ENCODE results near the gene SKOR1.

Gene SKOR1

DNA sequence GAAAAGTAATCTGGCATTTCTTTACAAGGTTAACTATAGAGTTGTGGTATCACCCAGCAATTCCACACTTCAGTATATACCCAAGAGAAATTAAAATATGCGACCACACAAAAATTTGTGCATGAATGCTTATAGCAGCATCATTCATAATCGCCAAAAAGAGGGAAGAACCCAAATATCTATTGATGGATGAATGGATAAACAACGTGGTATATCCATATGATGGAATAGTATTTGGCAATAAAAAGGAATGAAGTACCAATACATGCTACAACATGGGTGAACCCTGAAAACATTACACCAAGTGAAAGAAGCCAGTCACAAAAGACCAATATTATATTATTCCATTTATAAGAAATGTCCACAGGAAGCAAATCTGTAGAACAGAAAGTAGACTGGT, 8.6 kb upstream of the SKOR1 start:
- in situ Hi-C loops (cut with MboI; ENCODE audit: low sequenced_read_pairs), result no loop called here

DNA sequence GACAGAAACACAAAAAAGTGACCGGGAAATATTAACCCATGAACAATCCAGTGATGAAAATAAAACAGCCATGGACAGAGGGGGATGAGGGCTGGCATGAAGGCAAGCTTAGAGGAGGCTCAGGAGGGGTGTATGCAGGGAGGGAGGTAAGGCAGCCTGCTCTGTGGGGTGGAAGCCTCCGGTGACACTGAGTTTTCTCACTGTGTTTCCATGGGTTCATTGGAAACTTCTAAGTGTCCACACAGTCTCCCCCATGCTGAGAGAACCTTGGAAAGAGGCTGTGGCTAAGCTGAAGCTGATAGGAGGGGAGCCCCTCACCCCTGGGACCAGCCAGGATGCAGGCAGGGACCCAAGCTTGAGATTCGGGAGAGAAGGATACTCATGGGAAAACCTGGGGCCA, 6.8 kb upstream of the SKOR1 start:
- in situ Hi-C loops (cut with MboI; ENCODE audit: low sequenced_read_pairs), result no loop called here

DNA sequence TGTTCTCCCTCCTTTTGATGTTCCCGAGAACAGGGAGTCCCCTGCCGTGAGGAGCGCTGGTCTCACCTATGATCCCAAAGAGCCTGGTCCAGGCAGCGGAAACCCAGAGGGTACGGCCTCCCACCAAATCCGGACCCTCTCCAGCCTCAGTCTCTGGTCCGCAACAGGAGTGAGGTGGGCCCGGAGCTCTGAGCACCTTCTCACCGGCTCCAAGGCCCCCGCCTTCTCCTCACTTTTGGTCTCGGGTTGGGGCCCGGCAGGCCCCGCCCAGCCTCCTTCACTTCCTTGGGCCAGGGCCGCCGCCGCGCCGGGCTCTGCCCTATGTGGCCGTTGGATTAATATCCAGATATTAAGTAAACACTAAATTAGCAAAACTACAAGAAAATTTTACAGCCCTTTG, 5.7 kb upstream of the SKOR1 start:
- in situ Hi-C loops (cut with MboI; ENCODE audit: low sequenced_read_pairs), result no loop called here

DNA sequence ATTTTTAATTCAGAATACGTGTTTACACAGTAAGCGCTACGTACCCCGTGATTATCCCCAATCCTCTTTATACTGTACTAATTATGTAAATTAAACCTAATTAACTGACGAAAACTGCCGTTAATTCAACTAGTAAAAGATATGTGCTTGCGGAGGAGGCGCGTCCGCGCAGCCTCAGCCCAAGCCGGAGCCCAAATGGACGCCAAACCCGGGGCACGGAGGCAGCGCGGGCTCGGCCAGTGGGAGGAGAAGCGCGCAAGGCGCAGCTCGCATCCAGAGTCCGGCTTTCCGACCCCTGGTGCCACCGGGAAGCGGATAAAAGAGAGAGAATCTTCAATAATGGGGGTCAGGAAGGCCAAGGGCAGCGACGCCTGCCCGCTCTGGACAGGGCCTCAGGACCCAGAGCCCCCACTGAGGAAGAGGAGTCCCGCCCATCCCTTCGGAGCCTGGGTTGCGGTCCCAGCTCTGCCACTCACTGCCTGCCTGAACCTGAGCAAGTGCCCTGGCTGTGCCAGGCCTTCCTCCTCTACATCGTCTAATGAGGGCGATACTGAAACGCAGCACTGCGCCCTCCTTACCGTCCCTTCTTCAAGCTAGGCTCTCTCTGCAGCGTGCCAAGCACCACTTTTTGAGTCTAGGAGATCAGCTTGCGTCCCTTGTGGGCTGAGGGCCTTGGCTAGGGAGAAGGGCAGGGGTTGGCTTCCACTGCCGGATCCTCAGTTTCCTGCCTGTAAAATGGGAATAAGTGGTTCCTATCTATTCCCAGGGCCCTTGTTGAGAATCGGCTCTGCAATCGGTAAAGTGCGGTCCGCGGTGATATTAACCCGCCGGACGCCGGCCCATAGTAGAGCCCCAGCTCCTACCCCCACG, 5.0 kb upstream of the SKOR1 start:
- in situ Hi-C loops (cut with MboI; ENCODE audit: low sequenced_read_pairs), result no loop called here

DNA sequence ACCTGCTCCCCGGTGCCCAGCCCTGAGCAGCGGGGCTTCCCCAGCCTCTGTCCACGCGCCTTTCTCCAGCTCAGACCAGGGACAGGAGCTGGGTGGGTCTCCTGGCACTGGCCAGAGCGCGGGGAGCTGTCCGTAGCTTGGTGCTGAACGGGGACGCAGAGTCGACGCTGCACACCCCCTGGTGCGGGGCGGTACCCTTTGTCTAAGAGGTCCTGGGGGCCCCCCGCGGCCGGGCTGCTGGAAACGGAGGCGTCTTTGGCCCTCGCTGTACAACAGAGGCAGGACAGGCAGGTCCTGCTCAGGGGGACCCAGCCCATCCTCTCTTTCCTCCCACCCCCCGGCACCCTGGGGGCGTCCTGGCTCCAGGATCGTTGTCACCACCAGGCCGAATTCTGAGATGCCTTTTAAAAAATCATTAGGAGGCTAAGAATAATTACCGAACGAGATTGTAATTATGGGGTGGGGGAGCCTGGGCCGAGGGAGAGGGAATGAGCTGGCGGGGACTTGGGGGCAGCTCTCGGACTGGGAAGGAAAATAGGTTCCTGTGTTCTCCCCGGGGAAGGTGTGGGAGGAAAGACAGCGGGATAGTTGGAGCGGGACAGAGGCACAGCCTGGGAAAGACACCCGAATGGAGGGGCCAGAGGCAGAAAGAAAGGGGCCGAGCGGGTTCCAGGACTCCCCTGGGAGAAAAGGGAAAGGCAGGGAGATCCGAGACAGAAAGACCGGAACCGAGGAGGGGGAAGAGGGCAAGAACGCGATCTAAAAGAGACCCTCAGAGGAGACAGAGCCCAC, 4.1 kb upstream of the SKOR1 start:
- in situ Hi-C loops (cut with MboI; ENCODE audit: low sequenced_read_pairs), result no loop called here

DNA sequence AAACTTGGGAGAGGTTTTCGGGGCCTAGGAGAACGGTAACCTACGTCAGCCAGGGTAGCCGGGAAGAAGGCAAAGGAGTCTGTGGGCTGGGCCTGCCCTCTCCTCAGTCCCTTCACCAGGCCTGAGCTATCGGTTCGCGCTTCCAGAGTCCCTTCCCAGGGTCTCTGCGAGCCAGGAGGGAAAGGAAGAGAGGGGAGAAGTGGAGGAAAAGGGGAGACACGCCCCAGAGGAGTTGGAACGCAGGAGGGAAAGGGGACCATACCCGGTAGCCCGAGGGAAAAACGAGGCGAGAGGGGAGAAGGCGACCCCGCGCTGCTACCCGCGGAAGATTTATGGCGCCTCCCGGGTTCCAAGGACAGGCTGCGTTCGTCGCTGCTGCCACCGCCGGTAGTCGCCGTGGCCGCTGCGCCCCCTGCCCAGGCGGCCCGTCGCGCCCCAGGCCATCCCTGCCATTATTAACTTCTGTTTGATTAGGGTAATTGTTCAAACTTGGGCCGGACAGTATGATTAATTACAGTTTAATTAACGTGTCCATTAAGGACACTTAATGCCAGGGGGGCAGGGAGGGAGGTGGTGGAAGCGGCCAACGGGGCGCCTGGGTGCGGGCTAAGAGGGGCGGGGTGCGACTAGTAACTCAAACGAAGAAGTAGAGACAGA, 3.4 kb upstream of the SKOR1 start:
- in situ Hi-C loops (cut with MboI; ENCODE audit: low sequenced_read_pairs), result no loop called here

DNA sequence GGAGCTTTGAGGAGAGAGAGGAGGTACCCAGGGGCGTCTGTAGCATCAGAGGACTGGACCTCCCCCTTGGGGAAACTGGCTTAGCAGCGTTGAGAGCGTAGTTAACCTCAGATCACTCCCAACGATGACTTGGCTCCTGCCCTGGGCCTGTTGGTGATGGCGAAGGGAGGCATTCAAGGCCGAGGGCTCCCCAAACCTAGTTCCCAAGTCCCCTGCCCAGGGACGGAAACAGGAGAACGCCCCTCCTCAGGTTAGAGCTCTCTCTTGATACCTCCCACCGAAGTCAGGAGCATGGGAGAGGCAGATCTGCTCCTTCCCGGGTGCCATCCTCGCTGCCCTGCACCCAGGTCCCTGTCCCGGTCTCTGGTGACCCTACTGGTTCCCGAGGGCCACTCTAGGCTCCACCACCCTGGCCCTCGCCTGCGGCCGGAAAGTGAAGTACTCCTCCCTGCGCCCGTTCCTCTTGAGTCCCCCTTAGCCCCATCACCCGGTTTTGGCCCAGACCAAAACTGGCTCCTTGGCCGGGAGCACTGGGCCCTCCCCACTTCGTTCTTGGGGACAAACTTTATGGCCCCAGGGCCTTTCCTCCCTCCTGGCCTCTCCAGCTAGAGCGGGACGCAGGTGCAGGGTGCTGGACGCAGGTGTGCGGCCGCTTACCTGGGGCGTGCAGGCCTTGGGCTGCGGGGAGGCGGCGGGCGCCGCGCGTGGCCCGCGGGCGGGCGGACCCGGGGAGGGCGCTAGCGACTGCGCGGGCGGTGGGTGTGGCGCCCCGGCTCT, 2.6 kb upstream of the SKOR1 start:
- in situ Hi-C loops (cut with MboI; ENCODE audit: low sequenced_read_pairs), result no loop called here

DNA sequence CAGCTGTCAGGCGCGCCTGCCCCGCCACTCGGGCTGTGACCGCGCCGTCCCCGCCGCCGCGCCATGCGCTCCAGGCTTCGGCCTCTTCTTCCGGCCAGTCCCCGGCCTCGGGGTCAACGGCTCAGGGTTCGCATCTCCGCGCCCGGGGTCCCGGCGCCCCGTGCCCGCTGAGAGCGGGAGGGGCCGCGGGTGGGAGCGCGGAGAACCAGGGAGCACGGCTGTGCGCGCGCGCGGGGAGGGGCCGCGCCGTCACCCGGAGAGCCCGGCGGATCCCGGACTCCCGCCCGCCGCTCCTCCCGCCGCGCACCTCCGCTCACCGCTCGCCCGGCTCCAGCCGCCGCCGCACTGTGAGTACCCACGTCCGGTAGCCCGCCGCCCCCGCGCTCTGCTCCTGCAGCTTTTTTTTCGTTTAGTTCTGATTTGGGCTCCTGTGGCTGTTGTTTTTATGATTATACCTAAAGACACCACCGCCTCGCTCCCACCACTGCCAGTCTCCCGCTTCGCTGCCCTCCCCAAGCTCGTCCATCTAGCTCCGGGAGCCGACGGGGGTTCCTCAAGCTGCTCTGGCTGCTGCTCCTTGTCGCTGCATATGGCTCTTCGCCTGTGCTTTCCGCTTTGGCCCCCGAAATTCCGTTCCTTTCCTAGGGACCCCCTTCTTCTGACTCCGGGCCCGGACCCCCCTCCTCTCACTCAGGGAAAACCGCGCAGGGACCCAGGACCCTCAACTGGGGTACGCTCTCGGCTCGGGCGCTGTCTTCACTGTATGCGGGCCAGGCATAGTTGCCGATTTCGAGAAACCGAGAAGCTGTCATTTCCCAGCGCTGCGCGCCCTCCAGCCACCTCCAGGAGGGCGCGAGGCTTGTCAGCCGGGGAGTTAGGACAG, 1.8 kb upstream of the SKOR1 start:
- in situ Hi-C loops (cut with MboI; ENCODE audit: low sequenced_read_pairs), result no loop called here

DNA sequence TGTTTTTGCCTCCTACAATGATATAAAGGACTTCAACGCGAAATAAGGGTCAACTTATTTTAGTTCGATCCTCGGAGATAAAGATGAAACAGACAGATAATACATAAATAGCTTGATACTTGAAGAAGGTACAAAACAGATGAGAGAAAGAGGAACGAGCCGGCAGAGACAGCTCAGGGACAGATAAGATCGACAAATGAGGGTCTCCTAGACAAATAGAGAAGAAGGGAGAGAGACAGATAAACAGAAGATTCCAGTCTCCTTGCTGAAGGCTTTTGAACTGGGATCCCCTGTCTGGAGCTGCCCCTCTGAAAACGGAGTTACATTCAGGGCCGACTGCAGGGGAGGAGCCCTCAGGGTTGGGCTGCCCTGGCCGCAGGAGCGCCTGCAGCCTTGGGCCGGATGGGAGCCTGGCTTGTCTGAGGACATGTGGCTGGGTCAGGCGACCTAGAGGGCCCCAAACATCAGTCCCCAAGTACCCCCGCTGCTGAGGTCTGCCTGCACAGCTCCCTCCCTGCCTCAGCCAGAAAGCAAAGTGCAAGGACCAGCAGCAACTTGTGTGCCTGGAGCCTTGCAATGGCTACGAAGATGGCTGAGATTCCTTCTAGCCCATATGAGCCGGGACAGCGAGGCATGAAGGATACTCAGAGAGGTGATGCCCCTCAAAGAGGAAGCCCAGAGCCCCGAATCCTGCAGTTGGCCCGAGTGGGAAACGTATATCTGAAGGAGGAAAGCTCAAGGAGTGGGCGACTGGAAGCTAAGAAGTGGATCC, 926 bp upstream of the SKOR1 start:
- in situ Hi-C loops (cut with MboI; ENCODE audit: low sequenced_read_pairs), result no loop called here

DNA sequence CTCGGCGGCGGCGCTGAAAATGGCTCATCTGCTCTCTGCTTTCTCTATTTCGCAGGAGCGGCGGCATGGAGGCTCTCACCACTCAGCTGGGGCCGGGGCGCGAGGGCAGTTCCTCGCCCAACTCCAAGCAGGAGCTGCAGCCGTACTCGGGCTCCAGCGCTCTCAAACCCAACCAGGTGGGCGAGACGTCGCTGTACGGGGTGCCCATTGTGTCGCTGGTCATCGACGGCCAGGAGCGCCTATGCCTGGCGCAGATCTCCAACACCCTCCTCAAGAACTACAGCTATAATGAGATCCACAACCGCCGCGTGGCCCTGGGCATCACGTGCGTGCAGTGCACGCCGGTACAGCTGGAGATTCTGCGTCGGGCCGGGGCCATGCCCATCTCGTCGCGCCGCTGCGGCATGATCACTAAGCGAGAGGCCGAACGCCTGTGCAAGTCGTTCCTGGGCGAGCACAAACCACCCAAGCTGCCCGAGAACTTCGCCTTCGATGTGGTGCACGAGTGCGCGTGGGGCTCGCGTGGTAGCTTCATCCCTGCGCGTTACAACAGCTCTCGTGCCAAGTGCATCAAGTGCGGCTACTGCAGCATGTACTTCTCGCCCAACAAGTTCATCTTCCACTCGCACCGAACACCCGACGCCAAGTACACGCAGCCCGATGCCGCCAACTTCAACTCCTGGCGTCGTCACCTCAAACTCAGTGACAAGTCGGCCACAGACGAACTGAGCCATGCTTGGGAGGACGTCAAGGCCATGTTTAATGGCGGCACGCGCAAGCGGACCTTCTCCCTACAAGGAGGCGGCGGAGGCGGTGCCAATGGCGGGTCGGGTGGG, 790 bp downstream of the SKOR1 start:
- in situ Hi-C loops (cut with MboI; ENCODE audit: low sequenced_read_pairs), result loop anchor here (25.0 kb wide), 1 partner anchor 364 kb away; no protein-coding TSS in a partner anchor

DNA sequence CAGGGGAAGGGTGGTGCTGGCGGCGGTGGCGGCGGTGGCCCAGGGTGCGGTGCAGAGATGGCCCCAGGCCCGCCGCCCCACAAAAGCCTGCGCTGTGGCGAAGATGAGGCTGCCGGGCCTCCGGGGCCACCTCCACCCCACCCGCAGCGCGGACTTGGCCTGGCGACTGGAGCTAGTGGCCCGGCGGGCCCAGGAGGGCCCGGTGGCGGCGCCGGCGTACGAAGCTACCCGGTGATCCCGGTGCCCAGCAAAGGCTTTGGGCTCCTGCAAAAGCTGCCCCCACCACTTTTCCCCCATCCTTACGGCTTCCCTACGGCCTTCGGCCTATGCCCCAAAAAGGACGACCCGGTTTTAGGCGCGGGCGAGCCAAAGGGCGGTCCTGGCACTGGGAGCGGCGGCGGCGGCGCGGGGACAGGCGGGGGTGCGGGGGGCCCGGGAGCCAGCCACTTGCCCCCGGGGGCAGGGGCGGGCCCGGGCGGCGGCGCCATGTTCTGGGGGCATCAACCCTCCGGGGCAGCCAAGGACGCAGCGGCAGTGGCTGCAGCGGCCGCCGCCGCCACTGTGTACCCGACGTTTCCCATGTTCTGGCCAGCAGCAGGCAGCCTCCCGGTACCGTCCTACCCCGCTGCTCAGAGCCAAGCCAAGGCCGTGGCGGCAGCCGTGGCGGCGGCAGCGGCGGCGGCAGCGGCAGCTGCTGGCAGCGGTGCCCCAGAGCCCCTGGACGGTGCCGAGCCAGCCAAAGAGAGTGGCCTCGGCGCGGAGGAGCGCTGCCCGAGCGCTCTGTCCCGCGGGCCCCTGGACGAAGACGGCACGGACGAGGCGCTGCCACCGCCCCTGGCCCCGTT, 1.6 kb downstream of the SKOR1 start:
- in situ Hi-C loops (cut with MboI; ENCODE audit: low sequenced_read_pairs), result loop anchor here (25.0 kb wide), 1 partner anchor 365 kb away; no protein-coding TSS in a partner anchor

DNA sequence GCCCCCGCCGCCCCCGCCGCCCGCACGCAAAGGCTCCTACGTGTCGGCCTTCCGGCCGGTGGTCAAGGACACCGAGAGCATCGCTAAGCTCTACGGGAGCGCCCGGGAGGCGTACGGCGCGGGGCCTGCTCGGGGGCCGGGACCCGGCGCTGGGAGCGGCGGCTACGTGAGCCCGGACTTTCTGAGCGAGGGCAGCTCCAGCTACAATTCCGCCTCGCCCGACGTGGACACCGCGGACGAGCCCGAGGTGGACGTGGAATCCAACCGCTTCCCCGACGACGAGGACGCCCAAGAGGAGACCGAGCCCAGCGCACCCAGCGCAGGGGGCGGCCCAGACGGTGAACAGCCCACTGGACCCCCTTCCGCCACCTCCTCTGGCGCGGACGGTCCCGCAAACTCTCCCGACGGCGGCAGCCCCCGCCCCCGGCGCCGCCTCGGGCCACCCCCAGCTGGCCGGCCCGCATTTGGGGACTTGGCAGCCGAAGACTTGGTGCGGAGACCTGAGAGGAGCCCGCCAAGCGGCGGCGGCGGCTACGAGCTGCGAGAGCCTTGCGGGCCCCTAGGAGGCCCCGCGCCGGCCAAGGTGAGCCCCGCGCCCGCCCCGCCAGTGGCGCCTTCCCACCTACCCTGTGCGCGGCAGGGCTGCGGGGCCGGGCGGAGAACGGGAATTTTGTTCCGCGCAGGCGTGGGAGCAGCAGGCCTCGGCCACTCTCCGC, 2.4 kb downstream of the SKOR1 start:
- in situ Hi-C loops (cut with MboI; ENCODE audit: low sequenced_read_pairs), result loop anchor here (25.0 kb wide), 1 partner anchor 365 kb away; no protein-coding TSS in a partner anchor

DNA sequence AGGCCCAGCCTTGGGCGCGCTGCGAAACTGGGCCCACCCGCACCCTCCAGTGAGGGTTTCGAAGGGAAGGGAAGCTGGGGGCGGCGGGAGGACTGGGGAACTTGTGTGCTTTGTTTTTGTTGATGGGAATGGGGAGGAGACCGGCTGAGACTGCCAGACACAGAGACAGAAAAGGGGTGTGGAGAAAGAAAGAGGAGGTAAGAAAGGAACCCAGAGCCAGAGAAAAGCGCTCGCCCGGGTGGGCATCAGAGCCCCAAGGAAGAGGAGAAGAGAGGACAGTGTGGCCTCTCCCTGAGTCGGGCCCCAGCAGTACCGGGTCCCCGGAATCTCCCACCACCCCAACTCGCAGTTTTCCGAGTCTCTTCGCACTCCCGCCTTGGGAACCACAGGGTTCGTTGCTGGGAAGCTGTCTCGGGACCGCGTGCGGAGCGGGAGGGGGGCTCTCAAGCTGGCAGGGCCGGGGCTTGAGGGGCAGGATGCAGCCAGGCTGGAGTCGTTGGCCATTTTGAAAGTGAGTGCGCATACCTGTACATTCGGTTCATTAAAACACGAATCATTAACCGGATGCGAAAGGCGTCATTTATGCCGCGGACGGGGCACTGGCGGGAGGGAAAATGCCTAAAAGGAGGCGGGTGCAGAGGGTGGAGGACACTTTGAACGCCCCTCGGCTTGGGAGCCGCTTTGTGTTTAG, 3.1 kb downstream of the SKOR1 start:
- in situ Hi-C loops (cut with MboI; ENCODE audit: low sequenced_read_pairs), result loop anchor here (25.0 kb wide), 1 partner anchor 366 kb away; no protein-coding TSS in a partner anchor

DNA sequence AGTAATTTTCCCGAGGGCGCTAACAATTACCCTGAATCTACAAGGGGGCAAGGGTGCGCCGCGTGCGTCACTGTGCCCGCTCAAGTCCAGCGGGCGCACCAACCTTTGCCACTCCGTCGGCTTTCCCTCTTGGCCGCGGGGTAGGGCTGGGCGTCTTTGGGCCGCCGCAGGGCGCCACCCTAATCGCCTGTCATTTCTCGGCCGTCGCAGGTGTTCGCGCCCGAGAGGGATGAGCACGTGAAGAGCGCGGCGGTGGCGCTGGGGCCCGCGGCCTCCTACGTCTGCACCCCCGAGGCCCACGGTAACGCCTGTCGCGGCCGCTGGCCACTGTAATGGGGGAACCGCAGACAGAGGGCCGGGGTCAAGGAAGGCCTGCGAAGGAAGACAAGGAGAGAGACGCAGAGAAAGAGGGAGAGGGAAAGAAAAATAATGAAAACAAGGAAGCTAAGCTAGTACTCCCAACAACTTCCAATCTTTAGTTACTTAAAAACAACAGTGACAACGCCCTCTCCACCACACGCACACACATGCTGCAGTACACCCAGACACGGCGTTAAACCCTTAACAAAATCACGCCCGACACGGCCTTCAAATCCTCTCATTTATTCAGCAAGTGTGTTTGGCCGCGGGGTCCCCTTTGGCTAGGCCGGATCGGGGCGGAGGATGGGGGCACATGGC, 3.8 kb downstream of the SKOR1 start:
- in situ Hi-C loops (cut with MboI; ENCODE audit: low sequenced_read_pairs), result loop anchor here (25.0 kb wide), 1 partner anchor 367 kb away; no protein-coding TSS in a partner anchor

Measured in HL-60/S4 treated with phorbol 12-myristate 13-acetate at 8.2 ng/mL for 4 days and 3 days (cell line).